Activated B cell treated with CpG ODN at 0.5 μM for 24 hours (primary cell): ENCODE data around the gene LHX6. TPM values are rescaled to one million over a fixed set of nuclear protein-coding genes. Genes with fewer than 3 reads are reported as not detected.

Experiments used
- ATAC-seq: fragments of 200-7000 bp; cut with Tn5 transposase; one replicate; pipeline ENCODE4 v1.10.0; 2021; ENCODE audit warnings: low read depth, mild to moderate bottlenecking, moderate library complexity
- CTCF ChIA-PET: fragments of 350-600 bp; sonication (Branson Sonifier 250); formaldehyde crosslinking; loops from one replicate; lab custom pipeline; 2021; ENCODE audit warnings: antibody characterized with exemption; lab: Charles Lee
- POLR2A ChIA-PET: fragments of 350-600 bp; sonication (Branson Sonifier 250); formaldehyde crosslinking; loops from one replicate; lab custom pipeline; 2021; ENCODE audit warnings: antibody characterized with exemption; lab: Charles Lee
- DNase-seq: peaks from one replicate; pipeline ENCODE4 v3.0.0; 2022
- H3K27ac Mint-ChIP-seq: one replicate; pipeline ENCODE4 v1.8.0; 2020; ENCODE audit warnings: mixed read lengths
- H3K27me3 Mint-ChIP-seq: one replicate; pipeline ENCODE4 v1.8.0; 2021; ENCODE audit warnings: mixed read lengths
- H3K36me3 Mint-ChIP-seq: one replicate; pipeline ENCODE4 v1.8.0; 2021; ENCODE audit warnings: low read depth, mixed read lengths
- H3K4me1 Mint-ChIP-seq: one replicate; pipeline ENCODE4 v1.8.0; 2021; ENCODE audit warnings: mixed read lengths
- H3K4me3 Mint-ChIP-seq: one replicate; pipeline ENCODE4 v1.8.0; 2020; ENCODE audit warnings: mild to moderate bottlenecking, mixed read lengths
- H3K9me3 Mint-ChIP-seq: one replicate; pipeline ENCODE4 v1.8.0; 2020; ENCODE audit warnings: mixed read lengths
- intact Hi-C: fragments of 100-400 bp; cut with micrococcal nuclease; formaldehyde crosslinking; loops from one replicate; pipeline ENCODE4 v1.15.1; 2024
- total RNA-seq: library from RNA; stranded (reverse); gene quantifications from 2 replicates; pipeline ENCODE4 v1.2.3, GENCODE V29; 2022
- TF ChIP-seq, protein P1 (sequence below): fragments of 200-600 bp; IDR thresholded peaks from one replicate; pipeline ENCODE4 v1.8.0; 2022; ENCODE audit warnings: antibody characterized with exemption, mild to moderate bottlenecking

The LHX6 gene
- total RNA-seq, 1 donor from 2014 or later = not detected

DNA sequence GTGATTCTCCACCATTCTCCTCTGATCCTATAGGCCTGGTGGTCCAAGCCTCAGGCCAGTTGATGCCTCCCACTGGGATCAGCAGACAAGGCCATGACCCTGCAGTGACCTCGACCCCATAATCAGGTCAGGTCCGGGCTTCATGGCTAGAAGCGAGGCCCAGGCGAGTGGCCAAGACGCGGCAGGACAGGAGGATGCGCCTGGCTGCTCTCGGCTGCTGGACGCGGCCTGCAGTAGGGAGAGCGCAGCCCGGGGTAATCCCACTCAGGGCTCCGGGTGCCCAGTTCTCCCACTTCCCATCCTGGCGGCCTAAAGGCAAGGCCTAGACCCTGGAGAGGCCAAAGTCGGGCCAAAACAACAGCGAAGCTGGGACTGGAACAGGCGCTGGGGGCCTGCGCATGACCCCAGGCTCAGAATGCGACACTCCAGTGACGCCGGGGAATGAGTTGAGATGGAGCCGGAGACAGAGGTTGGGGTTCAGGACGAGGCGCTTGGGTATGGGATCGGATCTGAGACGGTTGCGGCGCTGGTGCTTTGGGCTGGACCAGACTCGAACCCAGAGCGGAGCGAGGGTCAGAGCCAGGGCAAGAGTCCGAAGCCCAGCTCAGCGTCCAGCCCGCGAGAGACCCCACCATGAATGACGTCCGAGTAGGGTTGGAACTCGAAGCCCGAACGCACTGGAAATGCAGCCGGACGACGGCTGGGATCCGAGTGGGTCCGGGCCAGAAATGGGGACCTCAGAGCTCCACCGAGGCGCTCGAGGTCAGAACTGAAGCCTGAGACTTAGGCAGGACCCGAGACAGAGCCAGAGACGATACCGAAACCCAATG is 3.2 kb downstream of the LHX6 start:
- intact Hi-C loops = no loop called here
- CTCF ChIA-PET = no interaction called here
- no peaks in the 10 kb centered on the region for H3K36me3 Mint-ChIP-seq
- H3K27me3 Mint-ChIP-seq = peaks cover 40% of the 10 kb centered on the region
- H3K9me3 Mint-ChIP-seq = no peaks in the 10 kb centered on the region
- peaks cover 10% of the 10 kb centered on the region for H3K4me1 Mint-ChIP-seq
- DNase-seq = no peak
- POLR2A ChIA-PET = no interaction called here
- no peak overlapping the region for H3K4me3 Mint-ChIP-seq
- TF ChIP-seq, protein P1, sequence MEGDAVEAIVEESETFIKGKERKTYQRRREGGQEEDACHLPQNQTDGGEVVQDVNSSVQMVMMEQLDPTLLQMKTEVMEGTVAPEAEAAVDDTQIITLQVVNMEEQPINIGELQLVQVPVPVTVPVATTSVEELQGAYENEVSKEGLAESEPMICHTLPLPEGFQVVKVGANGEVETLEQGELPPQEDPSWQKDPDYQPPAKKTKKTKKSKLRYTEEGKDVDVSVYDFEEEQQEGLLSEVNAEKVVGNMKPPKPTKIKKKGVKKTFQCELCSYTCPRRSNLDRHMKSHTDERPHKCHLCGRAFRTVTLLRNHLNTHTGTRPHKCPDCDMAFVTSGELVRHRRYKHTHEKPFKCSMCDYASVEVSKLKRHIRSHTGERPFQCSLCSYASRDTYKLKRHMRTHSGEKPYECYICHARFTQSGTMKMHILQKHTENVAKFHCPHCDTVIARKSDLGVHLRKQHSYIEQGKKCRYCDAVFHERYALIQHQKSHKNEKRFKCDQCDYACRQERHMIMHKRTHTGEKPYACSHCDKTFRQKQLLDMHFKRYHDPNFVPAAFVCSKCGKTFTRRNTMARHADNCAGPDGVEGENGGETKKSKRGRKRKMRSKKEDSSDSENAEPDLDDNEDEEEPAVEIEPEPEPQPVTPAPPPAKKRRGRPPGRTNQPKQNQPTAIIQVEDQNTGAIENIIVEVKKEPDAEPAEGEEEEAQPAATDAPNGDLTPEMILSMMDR = no peak
- no peak for ATAC-seq
- no peak overlapping the region for H3K27ac Mint-ChIP-seq

DNA sequence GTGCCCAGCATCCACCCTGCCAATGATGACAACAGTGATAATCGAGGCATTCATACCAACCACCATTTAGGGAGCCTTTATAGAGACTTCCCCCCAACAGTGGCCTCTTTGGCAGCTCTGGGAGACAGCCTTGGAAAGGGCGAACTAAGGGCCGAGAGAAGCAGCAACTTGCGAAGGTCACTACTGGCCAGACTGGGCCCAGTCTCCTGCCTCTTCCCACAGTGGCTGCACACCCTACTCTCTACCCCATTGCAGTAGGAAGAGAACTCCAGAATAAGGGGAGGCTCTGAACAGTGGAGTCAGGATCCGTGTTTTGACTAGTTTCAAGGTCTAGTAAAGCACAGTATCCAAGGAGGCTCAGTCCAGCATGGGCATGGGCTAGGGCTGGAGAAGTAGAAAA is 5.3 kb downstream of the LHX6 start:
- CTCF ChIA-PET = no interaction called here
- H3K4me3 Mint-ChIP-seq = no peak overlapping the region
- no peaks in the 10 kb centered on the region for H3K36me3 Mint-ChIP-seq
- intact Hi-C loops = no loop called here
- ATAC-seq (no peak), DNase-seq (no peak)
- H3K4me1 Mint-ChIP-seq = peaks cover 30% of the 10 kb centered on the region
- POLR2A ChIA-PET = no interaction called here
- H3K27ac Mint-ChIP-seq = no peak overlapping the region
- TF ChIP-seq, protein P1 = no peak
- H3K9me3 Mint-ChIP-seq = no peaks in the 10 kb centered on the region
- H3K27me3 Mint-ChIP-seq = peaks cover 58% of the 10 kb centered on the region

DNA sequence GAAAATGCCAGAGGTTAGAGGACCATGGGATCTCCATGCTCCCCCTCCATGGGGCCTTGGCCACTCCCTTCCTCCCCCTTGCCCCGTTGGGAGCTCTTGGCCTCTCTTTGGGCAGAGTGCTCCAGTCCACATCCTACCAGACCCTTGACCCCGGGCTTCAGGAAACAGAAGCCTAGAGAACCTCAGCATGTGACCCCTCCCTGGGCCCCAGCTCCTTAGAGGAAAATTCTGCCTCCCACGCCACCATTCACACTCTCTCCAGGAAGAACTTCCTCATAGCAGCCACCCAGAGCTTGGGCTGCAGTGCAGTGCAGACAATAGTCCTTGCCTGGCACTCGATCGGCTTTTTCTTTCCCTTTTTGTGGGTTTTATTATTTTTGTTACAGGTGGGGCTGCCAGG is 6.0 kb downstream of the LHX6 start:
- no peak overlapping the region for H3K4me3 Mint-ChIP-seq
- H3K4me1 Mint-ChIP-seq = peaks cover 31% of the 10 kb centered on the region
- DNase-seq = no peak
- TF ChIP-seq, protein P1 = no peak
- CTCF ChIA-PET = no interaction called here
- H3K27ac Mint-ChIP-seq = no peak overlapping the region
- no peaks in the 10 kb centered on the region for H3K9me3 Mint-ChIP-seq
- intact Hi-C loops = no loop called here
- peaks cover 64% of the 10 kb centered on the region for H3K27me3 Mint-ChIP-seq
- no peaks in the 10 kb centered on the region for H3K36me3 Mint-ChIP-seq
- POLR2A ChIA-PET = no interaction called here
- no peak for ATAC-seq

DNA sequence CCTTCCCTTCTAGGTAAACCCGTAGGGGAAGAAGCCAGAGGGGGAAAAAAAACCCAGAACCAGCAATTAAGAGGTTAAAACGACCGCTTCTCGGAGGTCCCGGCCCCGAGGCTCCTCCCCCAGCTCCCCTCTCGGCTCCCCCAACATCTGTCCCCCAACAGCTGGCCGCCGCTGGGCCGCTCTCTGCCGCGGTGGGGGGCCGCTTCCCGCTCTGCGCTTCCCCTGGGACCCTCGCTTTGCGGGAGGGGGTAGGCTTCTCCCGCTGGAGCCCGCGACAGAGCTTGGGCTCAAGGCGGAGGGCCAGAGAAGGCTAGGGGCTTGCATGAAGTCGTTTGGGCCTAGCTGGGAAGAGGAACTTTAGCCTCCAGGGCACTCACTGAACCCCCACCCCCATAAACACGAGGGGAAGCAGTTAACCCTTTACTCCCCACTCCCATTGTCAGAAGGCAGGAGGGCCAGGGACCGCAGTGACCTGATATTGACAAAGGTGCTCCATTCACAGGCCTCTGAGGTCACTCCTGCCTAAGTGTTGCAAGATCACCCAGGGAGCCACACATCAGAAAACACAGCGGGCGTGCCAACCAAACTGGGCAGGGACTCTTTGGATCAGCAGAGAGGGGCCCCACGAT is 7.5 kb downstream of the LHX6 start:
- H3K27ac Mint-ChIP-seq = no peak overlapping the region
- intact Hi-C loops = no loop called here
- POLR2A ChIA-PET = no interaction called here

DNA sequence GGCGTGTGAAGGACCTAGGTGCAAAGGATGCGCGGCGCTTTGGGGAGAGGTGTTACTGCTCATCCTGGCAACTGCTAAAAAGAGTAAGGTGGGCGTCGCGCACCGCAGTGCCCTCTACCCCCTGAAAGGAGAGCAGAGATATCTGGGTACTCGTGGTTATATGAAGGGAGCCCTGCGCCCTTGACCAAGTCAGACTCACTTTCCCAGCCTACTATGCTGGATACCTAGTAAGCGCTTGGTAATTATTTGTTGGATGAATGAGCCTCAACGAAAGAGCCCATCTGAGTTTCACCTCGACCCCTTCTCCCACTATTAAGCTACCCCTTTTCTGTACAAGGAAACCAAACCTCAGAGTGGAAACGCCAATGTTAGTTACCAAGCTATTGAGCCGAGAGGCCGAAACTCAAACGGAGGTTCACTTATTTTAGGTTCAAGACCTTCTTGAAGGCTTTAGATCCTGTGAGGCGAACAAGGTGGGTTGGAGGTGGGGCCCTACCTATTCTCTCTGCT is 8.0 kb downstream of the LHX6 start:
- ChIA-PET POLR2A (no interaction called here), CTCF (no interaction called here)
- H3K27me3 Mint-ChIP-seq = peaks cover 67% of the 10 kb centered on the region
- intact Hi-C loops = no loop called here
- TF ChIP-seq, protein P1 = no peak
- peaks cover 29% of the 10 kb centered on the region for H3K4me1 Mint-ChIP-seq
- H3K27ac Mint-ChIP-seq = no peak overlapping the region
- H3K36me3 Mint-ChIP-seq = no peaks in the 10 kb centered on the region
- no peak for ATAC-seq
- no peak for DNase-seq
- no peaks in the 10 kb centered on the region for H3K9me3 Mint-ChIP-seq
- H3K4me3 Mint-ChIP-seq = no peak overlapping the region

More for the DNA sequence above, 7.5 kb downstream of the LHX6 start:
- DNase-seq (no peak), ATAC-seq (no peak)
- peaks cover 29% of the 10 kb centered on the region for H3K4me1 Mint-ChIP-seq
- no peaks in the 10 kb centered on the region for H3K36me3 Mint-ChIP-seq
- H3K9me3 Mint-ChIP-seq = no peaks in the 10 kb centered on the region
- no peak overlapping the region for H3K4me3 Mint-ChIP-seq
- peaks cover 65% of the 10 kb centered on the region for H3K27me3 Mint-ChIP-seq
- CTCF ChIA-PET = no interaction called here
- TF ChIP-seq, protein P1 = no peak
